HUDEP-2 (cell line): Measurements from ENCODE around the gene KLHL42.

ENCODE experiments used
- DNase-seq, 76 experiments: peaks; one replicate each; lab custom pipeline; 2025; ENCODE audit not compliant: unreplicated experiment in 76 of 76; lab: John Stamatoyannopoulos, UW

The KLHL42 gene

GRCh38 chr12:27852117-27852516, 72.1 kb downstream of the KLHL42 start:
- DNase-seq = no peak
